GM19023 (cell line): Measurements from ENCODE around the gene SIRT4.
"Not testable (repeated sequence)": the region's sequence is repeated elsewhere in the genome, so short reads cannot be mapped to it uniquely, and the experiment has no call there.

Experiments used
- ATAC-seq: cut with Tn5 transposase; IDR thresholded peaks from one replicate; pipeline ENCODE4 v1.9.1; 2021; ENCODE audit warnings: mild to moderate bottlenecking, moderate library complexity; ENCODE audit not compliant: unreplicated experiment

Gene SIRT4, protein sequence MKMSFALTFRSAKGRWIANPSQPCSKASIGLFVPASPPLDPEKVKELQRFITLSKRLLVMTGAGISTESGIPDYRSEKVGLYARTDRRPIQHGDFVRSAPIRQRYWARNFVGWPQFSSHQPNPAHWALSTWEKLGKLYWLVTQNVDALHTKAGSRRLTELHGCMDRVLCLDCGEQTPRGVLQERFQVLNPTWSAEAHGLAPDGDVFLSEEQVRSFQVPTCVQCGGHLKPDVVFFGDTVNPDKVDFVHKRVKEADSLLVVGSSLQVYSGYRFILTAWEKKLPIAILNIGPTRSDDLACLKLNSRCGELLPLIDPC

DNA sequence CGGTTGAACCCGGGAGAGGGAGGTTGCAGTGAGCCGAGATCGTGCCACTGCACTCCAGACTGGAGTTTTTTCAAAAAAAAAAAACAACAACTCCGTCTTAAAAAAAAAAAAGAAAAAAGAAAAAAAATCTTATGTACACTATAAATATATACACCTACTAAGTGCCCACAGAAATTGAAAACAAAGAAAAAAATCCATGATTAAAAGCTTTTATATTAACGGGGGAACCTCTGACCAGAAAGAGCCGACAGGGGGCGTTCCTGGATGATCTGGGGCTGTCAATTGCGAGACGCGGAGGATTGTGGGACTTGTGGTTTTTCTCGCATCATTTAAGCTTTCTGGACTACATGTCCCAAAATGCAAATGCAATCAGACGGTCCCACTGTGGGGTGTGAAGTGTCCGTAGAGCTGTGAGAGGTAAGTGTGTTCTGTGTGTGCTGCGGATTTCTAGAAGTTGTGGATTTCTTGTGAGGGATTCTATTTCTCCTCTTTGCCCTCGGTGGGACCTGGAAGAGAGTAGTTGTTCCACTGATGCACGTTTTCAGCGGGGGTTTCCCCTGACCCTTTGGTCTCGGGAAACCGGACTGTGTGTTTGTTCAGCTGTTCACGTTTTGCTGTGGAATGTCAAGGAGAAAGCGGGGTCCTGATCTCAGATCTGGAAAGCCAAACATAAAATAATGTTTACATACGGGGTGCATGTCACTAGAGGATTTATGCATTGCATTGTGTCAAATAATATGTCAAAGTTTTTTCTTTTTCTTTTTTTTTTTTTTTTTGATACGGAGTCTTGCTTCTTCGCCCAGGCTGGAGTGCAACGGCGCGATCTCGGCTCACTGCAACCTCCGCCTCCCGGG is at the start of gene SIRT4:
Gene SIRT4 (plus strand): TSS at position 360 of the 854 bp plus-strand sequence. CDS start 1,241 bp downstream, outside the sequence.
- ATAC-seq = peak; percentile 96

DNA sequence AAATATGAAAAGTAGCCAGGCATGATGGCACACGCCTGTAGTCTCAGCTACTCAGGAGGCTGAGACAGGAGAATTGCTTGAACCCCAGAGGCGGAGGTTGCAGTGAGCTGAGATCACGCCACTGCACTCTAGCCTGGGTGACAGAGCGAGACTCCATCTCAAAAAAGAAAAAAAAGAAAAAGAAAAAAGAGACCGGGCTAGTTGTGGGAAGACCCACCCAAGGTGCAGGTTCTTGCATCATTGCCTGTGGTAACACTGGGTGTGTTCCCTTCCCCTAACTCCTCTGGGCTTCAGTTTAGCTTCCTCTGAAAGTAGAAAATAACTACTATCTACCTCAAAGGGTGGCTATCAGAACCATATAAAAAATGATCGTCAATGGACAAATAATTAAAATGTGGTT is 48.8 kb upstream of the SIRT4 start:
- ATAC-seq = not testable (repeated sequence)

- ATAC-seq = no peak
Measured at GRCh38 chr12:120254809-120255208, 47.3 kb upstream of the SIRT4 start.

DNA sequence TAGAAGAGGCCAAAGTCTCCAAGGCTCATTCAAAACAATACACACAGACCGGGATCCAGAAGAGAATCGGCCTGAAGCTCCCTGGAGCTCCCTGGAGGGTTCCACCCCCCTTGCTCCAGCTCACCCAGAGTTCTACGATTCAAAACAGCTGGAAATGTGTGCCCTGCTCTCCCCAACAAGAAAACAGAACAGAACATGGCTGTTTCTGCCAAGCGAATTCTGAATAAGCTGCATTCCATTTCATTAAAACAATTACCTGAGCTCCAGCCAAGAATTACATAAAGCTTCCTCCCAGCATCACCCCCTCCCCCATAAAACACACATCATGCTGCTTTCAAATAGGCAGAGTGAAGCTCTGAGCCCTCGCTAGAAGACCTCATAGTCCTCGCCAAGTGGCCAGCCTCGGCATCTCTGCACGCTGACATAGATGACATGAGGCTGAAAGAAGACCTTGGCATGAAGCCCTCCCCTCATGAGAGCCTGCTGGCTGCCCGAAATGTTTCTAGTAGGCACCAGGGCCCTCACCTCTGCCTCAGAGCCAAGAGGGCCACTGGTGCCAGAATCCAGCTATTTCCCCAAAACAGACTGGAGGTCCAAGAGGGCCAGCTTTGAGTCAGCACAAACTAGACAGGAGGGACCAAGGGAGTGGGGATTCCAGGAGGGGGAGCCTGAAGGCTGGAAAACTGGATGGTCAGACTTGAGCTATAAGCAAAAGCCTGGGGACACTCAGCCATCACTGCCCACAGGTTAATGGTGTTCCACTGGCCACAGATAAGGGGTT is 44.9 kb upstream of the SIRT4 start:
- ATAC-seq = no peak

- ATAC-seq = no peak
Measured at GRCh38 chr12:120258323-120258896, 43.7 kb upstream of the SIRT4 start.

- no peak for ATAC-seq
Measured at GRCh38 chr12:120259418-120260202, 42.5 kb upstream of the SIRT4 start.

GRCh38 chr12:120260607-120261006 is 41.5 kb upstream of the SIRT4 start:
- no peak for ATAC-seq

GRCh38 chr12:120261951-120262851 is 39.9 kb upstream of the SIRT4 start:
- no peak for ATAC-seq

GRCh38 chr12:120262852-120263747 is 39.0 kb upstream of the SIRT4 start:
- ATAC-seq = no peak

GRCh38 chr12:120263748-120264085 is 38.4 kb upstream of the SIRT4 start:
- ATAC-seq = no peak

DNA sequence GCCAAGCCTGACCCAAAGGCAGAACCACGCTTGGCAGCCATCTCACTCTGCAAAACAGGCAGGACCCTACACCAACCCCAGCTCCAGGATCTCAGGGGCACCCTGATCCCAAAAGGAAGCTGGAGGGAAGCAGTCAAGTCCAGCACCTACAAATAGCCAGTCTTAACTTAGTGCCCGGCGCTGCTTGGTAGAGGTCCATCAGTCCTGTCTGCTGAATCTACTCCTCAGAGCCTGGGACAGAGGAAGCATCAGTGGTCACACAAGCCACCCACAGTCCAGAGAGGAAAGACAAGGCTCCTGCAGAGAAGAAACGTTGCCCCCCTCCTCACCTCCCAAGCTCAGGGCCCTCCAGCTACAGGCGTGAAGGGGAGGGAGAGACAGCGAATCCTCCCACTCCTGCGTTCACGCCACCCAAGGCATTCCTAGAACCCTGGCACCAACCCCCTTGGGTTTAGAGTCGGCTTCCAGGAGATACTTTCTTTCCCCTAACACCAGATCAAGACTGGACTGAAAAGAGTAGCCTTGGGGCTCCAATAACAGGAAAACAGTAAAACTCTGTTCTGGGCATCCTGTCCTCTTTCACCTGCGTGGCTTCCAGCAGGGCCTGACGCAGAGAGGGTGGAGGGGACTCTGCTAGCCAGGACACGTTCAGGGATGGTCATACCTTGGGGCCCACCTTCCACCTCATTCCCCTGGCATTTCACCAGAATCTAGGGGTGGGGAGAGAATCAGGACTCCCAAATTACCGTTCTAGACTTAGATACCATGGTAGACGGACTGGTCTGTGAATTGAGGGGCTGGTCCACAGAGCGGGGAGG is 37.8 kb upstream of the SIRT4 start:
- no peak for ATAC-seq

- no peak for ATAC-seq
Measured at GRCh38 chr12:120264904-120265472, 37.1 kb upstream of the SIRT4 start.

- peak; percentile 71 for ATAC-seq
Measured at GRCh38 chr12:120265473-120266179, 36.5 kb upstream of the SIRT4 start, which contains the start of gene PXN. Gene PXN, minus strand, starts transcription at chr12:120265730. Its CDS starts 101 bp downstream, at chr12:120265629.

GRCh38 chr12:120266180-120266870 is 35.8 kb upstream of the SIRT4 start:
- no peak for ATAC-seq

DNA sequence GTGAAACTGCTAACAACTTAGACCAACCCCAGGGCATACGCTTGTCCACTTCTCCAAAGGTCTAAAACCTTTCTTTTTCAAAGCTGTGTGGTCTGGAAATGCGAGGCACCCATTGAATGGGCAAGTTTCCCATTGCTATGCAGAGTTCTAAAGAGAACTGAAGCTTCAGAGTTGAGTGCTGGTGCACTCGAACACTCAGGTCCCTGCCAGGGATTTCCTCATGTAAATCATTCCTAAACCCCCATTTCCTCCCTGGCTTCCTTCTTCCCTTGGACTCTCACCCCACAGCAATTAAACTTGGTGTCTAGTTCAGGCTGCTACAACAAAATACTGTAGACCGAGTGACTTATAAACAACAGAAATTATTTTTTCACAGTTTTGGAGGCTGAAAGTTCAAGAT is 34.4 kb upstream of the SIRT4 start:
- no peak for ATAC-seq

DNA sequence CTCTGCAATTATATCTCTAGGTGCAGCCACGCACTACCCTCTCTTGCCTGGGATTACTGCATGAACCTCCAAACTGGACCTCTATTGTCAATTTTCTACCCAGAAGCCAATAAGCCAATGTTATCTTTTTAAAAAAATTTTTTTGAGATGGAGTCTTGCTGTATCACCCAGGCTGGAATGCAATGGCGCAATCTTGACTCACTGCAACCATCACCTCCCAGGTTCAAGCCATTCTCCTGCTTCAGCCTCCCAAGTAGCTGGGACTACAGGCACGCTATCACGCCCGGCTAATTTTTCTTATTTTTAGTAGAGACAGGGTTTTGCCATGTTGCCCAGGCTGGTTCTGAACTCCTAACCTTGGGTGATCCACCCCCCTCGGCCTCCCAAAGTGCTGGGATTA is 25.4 kb upstream of the SIRT4 start:
- ATAC-seq = no peak
